ENCODE data around the gene AHCYL2. TPM values are rescaled to one million over a fixed set of nuclear protein-coding genes. Genes with fewer than 3 reads are reported as not detected.
"Not testable (repeated sequence)": the region's sequence is repeated elsewhere in the genome, so short reads cannot be mapped to it uniquely, and the experiment has no call there.

AHCYL2 gene
- total RNA-seq, 1 experiment from 2014 or later, result 22.0 TPM

- DNase-seq (ENCODE audit: low read depth), result no peak
Measured at GRCh38 chr7:129285111-129285510, 60.3 kb downstream of the AHCYL2 start.

GRCh38 chr7:129292861-129293260 lies 68.0 kb downstream of the AHCYL2 start:
- DNase-seq (ENCODE audit: low read depth), result no peak

DNA sequence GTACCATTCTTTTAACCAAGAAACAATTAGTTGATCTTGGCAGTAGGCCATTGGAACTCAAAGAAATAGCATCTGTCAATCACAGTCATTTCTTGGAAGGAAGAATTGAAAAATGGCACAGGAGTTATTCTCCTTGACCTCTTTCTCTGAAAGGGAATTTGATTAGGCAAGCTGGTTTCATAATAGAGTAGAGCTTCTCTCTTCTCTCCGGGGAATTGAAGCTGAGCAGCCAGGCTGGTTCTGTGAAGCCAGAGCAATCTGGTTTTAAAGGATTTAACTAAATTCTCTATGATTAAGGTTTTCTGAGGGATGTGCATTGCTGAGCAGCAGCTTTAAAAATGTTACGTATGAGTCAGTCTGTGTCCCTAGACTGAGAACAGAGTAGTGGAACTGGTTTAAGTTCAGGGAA lies 70.2 kb downstream of the AHCYL2 start:
- DNase-seq (ENCODE audit: low read depth), result no peak

DNA sequence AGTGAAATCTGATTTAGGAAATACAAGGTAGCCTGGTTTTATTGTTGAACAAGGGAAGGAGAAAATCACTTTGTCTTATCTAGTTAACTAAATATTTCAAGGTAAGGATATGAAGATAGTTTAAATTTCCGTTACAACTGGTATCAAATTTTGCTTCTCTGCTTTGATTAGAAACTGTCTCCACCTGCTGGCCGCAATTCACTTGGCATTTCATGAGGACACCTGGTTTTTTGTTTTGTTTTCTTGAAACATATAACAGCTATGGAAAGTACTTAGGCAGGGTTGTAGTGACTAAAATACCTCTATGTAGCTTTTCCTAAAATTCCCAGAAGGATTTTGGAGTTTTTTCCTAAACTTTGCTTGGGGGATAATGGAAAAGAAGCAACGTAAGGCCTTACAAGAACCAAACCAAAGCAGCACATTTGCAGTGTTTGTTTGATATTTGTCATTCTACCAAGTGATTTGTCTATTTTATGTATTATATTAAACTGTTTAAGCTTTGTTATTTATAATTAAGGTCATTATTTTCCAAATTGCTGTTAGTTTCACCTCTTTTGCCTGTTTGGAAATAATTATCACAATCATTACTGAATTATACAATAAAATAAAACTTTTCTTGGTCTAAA lies 73.6 kb downstream of the AHCYL2 start:
- peak; percentile 53 for DNase-seq (ENCODE audit: low read depth)

- no peak for DNase-seq (ENCODE audit: low read depth)
Measured at GRCh38 chr7:129299889-129300288, 75.1 kb downstream of the AHCYL2 start.

GRCh38 chr7:129300299-129300698 lies 75.5 kb downstream of the AHCYL2 start:
- DNase-seq (ENCODE audit: low read depth), result not testable (repeated sequence)

DNA sequence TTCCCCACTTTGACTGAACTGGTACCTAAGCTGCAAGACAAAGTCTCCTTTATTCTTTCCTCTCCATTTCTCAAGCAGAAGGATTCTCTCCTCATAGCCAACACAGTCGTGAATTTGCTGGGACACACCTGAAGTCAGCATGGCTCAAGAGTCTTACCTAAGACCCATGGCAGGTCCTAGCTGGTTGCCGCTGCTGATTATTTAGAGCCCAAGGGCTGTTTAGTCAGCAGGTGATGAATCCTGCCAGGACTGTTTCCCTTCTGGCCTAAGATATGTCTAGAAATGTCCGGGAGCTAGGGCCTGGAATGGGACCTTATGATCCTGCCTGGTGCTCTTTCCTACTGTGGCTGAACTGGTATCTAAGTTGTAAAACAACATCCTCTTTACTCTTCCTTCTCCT lies 82.8 kb downstream of the AHCYL2 start:
- DNase-seq (ENCODE audit: low read depth), result no peak

GRCh38 chr7:129308047-129308446 lies 83.2 kb downstream of the AHCYL2 start:
- no peak for DNase-seq (ENCODE audit: low read depth)

- DNase-seq (ENCODE audit: low read depth), result no peak
Measured at GRCh38 chr7:129311429-129311828, 86.6 kb downstream of the AHCYL2 start.

DNA sequence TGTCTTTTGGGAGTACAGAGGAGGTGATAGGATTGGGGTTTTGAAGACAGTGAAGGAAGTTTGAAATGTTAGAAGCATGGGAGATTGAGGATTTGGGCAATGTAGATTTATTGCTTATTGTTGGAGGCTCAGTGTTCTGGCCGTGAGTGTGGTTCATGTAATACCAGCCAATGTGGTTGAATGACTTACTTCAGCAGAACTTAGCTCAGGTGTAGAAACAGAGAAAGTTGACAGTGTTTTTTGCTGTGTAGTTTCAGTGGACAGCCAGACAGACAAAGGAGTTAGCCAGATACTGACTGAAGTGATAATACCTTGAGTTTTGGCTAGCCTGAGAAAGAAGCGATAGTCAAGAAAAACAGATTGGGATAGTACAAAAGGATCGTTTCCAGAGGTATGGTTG lies 88.5 kb downstream of the AHCYL2 start:
- no peak for DNase-seq (ENCODE audit: low read depth)

GRCh38 chr7:129315960-129316359 lies 91.1 kb downstream of the AHCYL2 start:
- no peak for DNase-seq (ENCODE audit: low read depth)

GRCh38 chr7:129317450-129317849 lies 92.6 kb downstream of the AHCYL2 start:
- DNase-seq (ENCODE audit: low read depth), result no peak

GRCh38 chr7:129327076-129327475 lies 102.2 kb downstream of the AHCYL2 start:
- no peak for DNase-seq (ENCODE audit: low read depth)

GRCh38 chr7:129332254-129333035 lies 107.6 kb downstream of the AHCYL2 start:
- peak; percentile 17 for DNase-seq (ENCODE audit: low read depth)

- no peak for DNase-seq (ENCODE audit: low read depth)
Measured at GRCh38 chr7:129334473-129334872, 109.6 kb downstream of the AHCYL2 start.

DNA sequence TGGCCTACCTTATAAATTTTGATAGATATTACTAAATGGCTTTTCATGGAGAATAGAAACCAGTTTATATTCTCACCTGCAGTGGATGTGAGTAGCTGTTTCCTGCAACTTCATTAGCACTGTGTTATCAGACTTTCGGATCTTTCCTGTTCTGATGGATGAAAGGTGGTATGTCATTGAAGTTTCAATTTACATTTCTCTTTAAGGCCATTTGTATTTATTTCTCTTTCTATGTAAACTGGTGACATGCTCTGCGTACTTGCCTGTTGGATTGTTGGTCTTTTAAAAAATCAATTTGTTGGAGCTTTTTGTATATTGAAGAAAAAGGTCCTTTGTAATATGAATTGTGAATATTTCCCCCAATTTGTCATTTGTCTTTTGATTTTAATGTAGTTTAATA lies 113.6 kb downstream of the AHCYL2 start:
- DNase-seq (ENCODE audit: low read depth), result no peak

GRCh38 chr7:129341212-129341611 lies 116.4 kb downstream of the AHCYL2 start:
- no peak for DNase-seq (ENCODE audit: low read depth)

DNA sequence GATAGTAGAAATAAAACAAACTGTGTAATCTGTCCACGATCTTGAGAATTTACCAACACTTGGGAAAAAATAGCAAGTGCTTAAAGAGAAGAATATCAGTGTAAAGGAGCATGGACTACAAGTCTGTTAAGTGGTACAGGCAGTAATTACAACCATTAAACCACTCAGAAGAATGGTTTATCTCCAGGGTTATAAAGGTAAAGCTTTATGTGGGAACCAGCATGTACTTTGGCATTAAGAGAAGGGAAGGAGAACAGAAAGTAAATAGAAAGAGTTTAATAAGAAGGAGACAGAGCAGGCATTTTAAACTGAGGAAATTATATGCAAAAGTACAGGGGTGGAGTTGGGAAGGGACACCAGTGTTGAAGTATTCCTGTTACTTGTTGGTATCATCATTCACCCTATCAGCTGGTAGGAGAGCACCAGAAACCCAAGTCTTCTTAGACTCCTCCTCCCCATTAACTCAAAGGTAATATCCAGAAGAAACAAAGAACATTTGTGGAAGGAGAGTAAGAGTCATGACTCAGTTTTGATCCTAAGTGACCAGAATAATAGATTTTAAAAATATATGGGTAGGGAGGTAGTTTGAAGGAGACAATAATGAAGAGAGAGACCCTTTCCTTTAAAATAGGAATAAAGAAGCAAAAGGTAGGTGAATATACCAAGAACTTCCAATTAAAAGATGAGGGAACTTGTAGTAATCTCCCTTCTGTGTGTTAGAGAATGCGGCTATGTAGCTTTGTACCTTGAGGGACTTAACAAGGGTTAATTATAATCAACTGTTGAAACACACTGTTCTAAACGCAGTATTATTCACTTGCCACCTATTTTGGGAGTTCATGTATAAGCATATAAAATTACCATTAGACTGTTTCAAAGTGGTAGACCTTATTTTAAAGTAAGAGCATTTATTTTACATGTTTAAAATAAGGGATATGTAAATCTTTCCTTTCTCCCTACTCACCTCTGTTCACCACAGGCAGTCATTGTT lies 117.3 kb downstream of the AHCYL2 start:
- no peak for DNase-seq (ENCODE audit: low read depth)

DNA sequence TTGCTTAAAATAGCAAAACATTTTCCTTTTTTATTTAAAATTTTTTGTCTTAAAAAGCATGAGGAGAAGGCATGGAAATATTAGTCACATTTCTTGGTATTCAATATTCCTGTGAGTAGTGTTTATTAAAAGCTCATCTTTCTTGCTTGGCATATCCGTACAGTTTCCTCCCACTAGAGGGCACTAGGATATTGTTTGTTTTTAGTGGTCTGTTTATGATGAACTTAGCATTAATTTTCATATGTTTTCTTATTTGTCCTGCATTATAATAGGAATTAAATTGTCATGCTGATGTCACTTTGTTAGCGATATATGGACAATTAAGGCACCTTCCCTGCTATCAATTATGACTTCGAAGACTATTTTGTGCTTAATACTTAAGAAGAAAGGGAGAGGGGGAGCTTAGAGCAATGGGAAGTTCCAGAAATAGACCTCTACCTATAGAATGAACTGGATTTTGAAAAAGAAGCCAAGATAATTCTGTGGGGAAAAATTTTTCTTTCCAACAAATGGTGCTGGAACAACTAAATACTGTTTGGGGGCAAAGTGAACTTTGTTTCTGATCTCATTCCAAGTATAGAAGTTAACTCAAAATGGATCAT lies 118.4 kb downstream of the AHCYL2 start:
- peak; percentile 43 for DNase-seq (ENCODE audit: low read depth)

GRCh38 chr7:129347330-129347729 lies 122.5 kb downstream of the AHCYL2 start:
- no peak for DNase-seq (ENCODE audit: low read depth)

DNA sequence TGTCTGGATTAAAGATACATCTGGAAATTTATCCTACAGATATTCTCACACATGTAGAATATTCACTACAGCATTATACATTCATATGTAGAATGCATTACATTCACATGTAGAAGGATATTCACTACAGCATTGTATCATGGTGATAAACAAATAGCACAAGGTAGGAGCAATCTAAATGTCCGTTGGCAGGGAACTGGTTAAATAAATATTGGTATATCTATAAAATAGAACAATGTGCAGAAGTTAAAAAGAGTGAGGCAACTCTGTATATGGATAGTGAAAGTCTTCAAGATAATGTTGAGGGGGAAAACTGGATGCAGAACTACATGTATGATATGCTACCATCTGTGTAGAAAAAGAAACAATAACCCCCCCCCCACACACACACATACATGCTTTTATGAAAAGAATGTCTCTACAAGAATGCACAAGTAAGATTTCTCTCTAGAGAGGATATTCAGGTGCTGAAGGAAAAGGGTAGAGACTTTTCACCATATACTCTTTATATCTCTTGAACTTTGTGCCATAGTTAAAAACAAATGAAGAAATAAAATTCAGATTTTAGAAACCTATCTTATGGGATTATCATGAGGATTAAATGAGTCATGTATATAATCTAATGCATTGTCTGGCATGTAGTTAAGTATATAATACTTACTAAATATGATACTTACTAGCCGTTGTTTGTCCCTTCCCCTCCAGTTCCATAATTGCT lies 123.4 kb downstream of the AHCYL2 start:
- DNase-seq (ENCODE audit: low read depth), result no peak

Measured in Daoy (cell line).